NCI-H460 (cell line): ENCODE measurements around the gene CFDP1. TPM values are rescaled to one million over a fixed set of nuclear protein-coding genes. Genes with fewer than 3 reads are reported as not detected.

Experiments
- DNase-seq: peaks from one replicate; pipeline ENCODE4 v3.0.0-alpha.2; 2016; ENCODE audit warnings: low read depth; ENCODE audit errors: extremely low read depth
- total RNA-seq: library from RNA; depleted of rRNA; stranded (reverse); fragments of >200 nt; shearing (Covaris generic); gene quantifications from 2 replicates; pipeline ENCODE4 v1.2.3, GENCODE V29; 2014

Gene CFDP1
- total RNA-seq, 1 experiment from 2014 or later = 23.7 TPM

- no peak for DNase-seq
These were observed 18.0 kb downstream of the CFDP1 start for GRCh38 chr16:75415169-75415905.

- no peak for DNase-seq
These were observed 19.4 kb downstream of the CFDP1 start for GRCh38 chr16:75413951-75414350.

- DNase-seq = no peak
These were observed 26.4 kb downstream of the CFDP1 start for GRCh38 chr16:75406943-75407342.

- peak; percentile 15 for DNase-seq
These were observed 30.4 kb downstream of the CFDP1 start for GRCh38 chr16:75402821-75403475.

- DNase-seq = no peak
These were observed 31.0 kb downstream of the CFDP1 start for GRCh38 chr16:75402159-75402820.

- DNase-seq = no peak
These were observed 31.6 kb downstream of the CFDP1 start for GRCh38 chr16:75401691-75402090.

- DNase-seq = no peak
These were observed 35.0 kb downstream of the CFDP1 start for GRCh38 chr16:75398333-75398732.

GRCh38 chr16:75394941-75395340 is 38.4 kb downstream of the CFDP1 start:
- DNase-seq = no peak

- DNase-seq = no peak
These were observed 40.4 kb downstream of the CFDP1 start for GRCh38 chr16:75392906-75393305.

- no peak for DNase-seq
These were observed 42.2 kb downstream of the CFDP1 start for GRCh38 chr16:75390926-75391653.

- no peak for DNase-seq
These were observed 44.1 kb downstream of the CFDP1 start for GRCh38 chr16:75389096-75389690.

- no peak for DNase-seq
These were observed 45.4 kb downstream of the CFDP1 start for GRCh38 chr16:75387951-75388350.

- peak; percentile 63 for DNase-seq
These were observed 47.7 kb downstream of the CFDP1 start for GRCh38 chr16:75385507-75386152.

GRCh38 chr16:75383141-75383540 is 50.2 kb downstream of the CFDP1 start:
- no peak for DNase-seq

GRCh38 chr16:75382611-75383010 is 50.7 kb downstream of the CFDP1 start:
- DNase-seq = no peak

- no peak for DNase-seq
These were observed 52.4 kb downstream of the CFDP1 start for GRCh38 chr16:75380870-75381269.

GRCh38 chr16:75379911-75380847 is 53.1 kb downstream of the CFDP1 start:
- DNase-seq = no peak

- DNase-seq = no peak
These were observed 54.0 kb downstream of the CFDP1 start for GRCh38 chr16:75379339-75379738.

GRCh38 chr16:75378616-75379015 is 54.7 kb downstream of the CFDP1 start:
- DNase-seq = no peak
